Fibroblast of lung (primary cell): ENCODE results near the gene FOXA3. TPM values are rescaled to one million over a fixed set of nuclear protein-coding genes. Genes with fewer than 3 reads are reported as not detected.

Source experiments
- DNase-seq, 2 donors: peaks; one replicate each; pipeline versions ENCODE4 v3.0.0 to v3.0.0-alpha.2; 2010; ENCODE audit warnings: low read depth in 2 of 2
- H2AFZ ChIP-seq: 2 replicates; pipeline ENCODE4 v1.5.1; 2012; ENCODE audit warnings: low read length, control low read depth, inconsistent platforms
- H3K27ac ChIP-seq: 2 replicates; pipeline ENCODE4 v1.5.1; 2011; ENCODE audit warnings: low read length, control low read depth; ENCODE audit not compliant: insufficient read depth
- H3K27me3 ChIP-seq: 2 replicates; pipeline ENCODE4 v1.5.1; 2011; ENCODE audit warnings: mild to moderate bottlenecking, low read length; ENCODE audit not compliant: control insufficient read depth, insufficient read depth
- H3K36me3 ChIP-seq: 2 replicates; pipeline ENCODE4 v1.5.1; 2011; ENCODE audit warnings: low read length; ENCODE audit not compliant: control insufficient read depth, insufficient read depth
- H3K4me1 ChIP-seq: 2 replicates; pipeline ENCODE4 v1.5.1; 2011; ENCODE audit warnings: low read length; ENCODE audit not compliant: control insufficient read depth, insufficient read depth; ENCODE audit errors: extremely low read depth
- H3K4me2 ChIP-seq: 2 replicates; pipeline ENCODE4 v1.5.1; 2011; ENCODE audit warnings: low read length, control low read depth; ENCODE audit not compliant: insufficient read depth; ENCODE audit errors: extremely low read depth
- H3K4me3 ChIP-seq, 4 experiments: fragments of 200-600 bp in 1 of 4; sonication (generic) in 1 of 4; replicated peaks in 1 of 4; 2 replicates each; pipeline ENCODE4 v1.5.1; 2011 to 2016; ENCODE audit warnings: low read length in 4 of 4, low read depth in 3 of 4, mild to moderate bottlenecking in 3 of 4, control low read depth in 2 of 4, inconsistent platforms in 1 of 4, mixed read lengths in 1 of 4; ENCODE audit not compliant: insufficient read depth in 1 of 4; ENCODE audit errors: control extremely low read depth in 1 of 4
- H3K79me2 ChIP-seq: 2 replicates; pipeline ENCODE4 v1.5.1; 2012; ENCODE audit warnings: mild to moderate bottlenecking, low read length, inconsistent platforms; ENCODE audit not compliant: control insufficient read depth, insufficient read depth
- H3K9ac ChIP-seq: 2 replicates; pipeline ENCODE4 v1.5.1; 2011; ENCODE audit warnings: mild to moderate bottlenecking, low read length, control low read depth; ENCODE audit not compliant: insufficient read depth
- H3K9me3 ChIP-seq: 2 replicates; pipeline ENCODE4 v1.5.1; 2012; ENCODE audit warnings: low read depth, low read length; ENCODE audit not compliant: control insufficient read depth, insufficient read depth
- H4K20me1 ChIP-seq: 2 replicates; pipeline ENCODE4 v1.5.1; 2011; ENCODE audit warnings: low read length; ENCODE audit not compliant: control insufficient read depth, insufficient read depth; ENCODE audit errors: extremely low read depth
- EZH2 ChIP-seq: IDR thresholded peaks from 2 replicates; pipeline ENCODE4 v1.5.1; 2012; ENCODE audit warnings: low read length, control low read depth, mild to moderate bottlenecking; ENCODE audit errors: missing control alignments
- polyA plus RNA-seq, 2 donors: library from polyadenylated mRNA; depleted of rRNA in 1 of 2; stranded (reverse) in 1 of 2; unstranded in 1 of 2; fragments of >200 nt; gene quantifications; 2 replicates each; pipeline ENCODE4 v1.2.1, GENCODE V29; 2011 to 2012; ENCODE audit warnings: missing spikeins in 1 of 2
- total RNA-seq: library from RNA; depleted of rRNA; stranded (reverse); fragments of >200 nt; gene quantifications from 2 replicates; pipeline ENCODE4 v1.2.1, GENCODE V29; 2014
- TF ChIP-seq, protein P1 (sequence below), 2 donors: IDR thresholded peaks in 1 of 2; conservative IDR thresholded peaks in 1 of 2; 1 replicate in 1 of 2; 2 replicates in 1 of 2; pipeline ENCODE4 v1.5.1; 2011 to 2012; ENCODE audit warnings: low read length in 2 of 2, control low read depth in 1 of 2, inconsistent platforms in 1 of 2, low read depth in 1 of 2, mild to moderate bottlenecking in 1 of 2

The FOXA3 gene
- total and polyA plus RNA-seq, 2 donors (not counting 1 experiment from before 2014, with no cell fraction given): not detected

DNA sequence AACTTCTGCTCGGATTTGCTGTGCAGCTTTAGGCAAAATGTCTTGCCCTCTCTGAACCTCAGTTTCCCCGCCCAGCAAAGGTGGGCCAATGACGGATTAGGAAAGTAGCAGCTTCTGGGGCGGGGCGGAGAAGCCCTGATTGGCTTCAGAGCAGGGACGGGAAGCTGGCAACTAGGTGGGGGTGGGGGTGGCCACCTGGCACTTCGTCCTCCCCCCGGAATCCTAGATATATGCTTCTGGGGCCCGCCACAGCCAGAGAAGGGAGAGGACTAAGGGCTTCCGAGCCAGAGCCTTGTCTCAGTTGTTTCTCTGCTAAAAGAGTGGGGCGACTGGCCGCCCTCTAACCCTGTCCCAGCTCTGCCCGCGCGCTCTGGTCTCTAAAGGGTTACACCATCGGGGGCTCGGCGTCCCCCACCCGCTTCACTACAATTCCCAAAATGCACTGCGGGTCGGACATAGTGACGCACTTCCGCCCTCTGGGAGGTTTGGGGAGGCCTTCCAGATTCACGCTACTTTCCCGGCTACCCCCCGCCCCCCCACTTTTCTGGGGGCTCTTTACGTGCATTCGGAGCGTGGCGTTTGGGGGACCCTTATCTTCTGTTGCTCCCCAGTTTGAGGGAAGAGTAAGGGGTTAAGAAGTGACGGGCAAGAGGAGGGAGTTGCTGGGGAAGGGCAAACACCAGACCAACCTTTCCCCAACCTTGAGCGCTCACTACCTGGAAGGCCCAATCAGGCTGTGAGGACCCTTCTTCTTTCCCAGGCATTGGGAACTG is 22.5 kb downstream of the FOXA3 start:
- Histone ChIP-seq H3K27ac (peak overlapping the region; percentile 92), H2AFZ (peak overlapping the region; percentile 67), H3K4me1 (peaks cover 5% of the 10 kb centered on the region), H3K4me3 (peak overlapping the region; percentile 38 to 85 (median 58)), H3K4me2 (peak overlapping the region; percentile 95), H4K20me1 (no peaks in the 10 kb centered on the region), H3K9ac (peak overlapping the region; percentile 47), H3K9me3 (no peaks in the 10 kb centered on the region), H3K27me3 (no peaks in the 10 kb centered on the region), H3K36me3 (peaks cover 8% of the 10 kb centered on the region), H3K79me2 (peaks cover 10% of the 10 kb centered on the region)
- TF ChIP-seq, protein P1, sequence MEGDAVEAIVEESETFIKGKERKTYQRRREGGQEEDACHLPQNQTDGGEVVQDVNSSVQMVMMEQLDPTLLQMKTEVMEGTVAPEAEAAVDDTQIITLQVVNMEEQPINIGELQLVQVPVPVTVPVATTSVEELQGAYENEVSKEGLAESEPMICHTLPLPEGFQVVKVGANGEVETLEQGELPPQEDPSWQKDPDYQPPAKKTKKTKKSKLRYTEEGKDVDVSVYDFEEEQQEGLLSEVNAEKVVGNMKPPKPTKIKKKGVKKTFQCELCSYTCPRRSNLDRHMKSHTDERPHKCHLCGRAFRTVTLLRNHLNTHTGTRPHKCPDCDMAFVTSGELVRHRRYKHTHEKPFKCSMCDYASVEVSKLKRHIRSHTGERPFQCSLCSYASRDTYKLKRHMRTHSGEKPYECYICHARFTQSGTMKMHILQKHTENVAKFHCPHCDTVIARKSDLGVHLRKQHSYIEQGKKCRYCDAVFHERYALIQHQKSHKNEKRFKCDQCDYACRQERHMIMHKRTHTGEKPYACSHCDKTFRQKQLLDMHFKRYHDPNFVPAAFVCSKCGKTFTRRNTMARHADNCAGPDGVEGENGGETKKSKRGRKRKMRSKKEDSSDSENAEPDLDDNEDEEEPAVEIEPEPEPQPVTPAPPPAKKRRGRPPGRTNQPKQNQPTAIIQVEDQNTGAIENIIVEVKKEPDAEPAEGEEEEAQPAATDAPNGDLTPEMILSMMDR (conservative IDR thresholded peaks at IDR 0.05 in 1 of 2, IDR thresholded peaks at IDR 0.05 in 1 of 2; ENCODE audit: low read depth in 1 of 2, low read length in 2 of 2): no peak
- TF ChIP-seq EZH2: no peak
- DNase-seq: peak; percentile 90 to 94

DNA sequence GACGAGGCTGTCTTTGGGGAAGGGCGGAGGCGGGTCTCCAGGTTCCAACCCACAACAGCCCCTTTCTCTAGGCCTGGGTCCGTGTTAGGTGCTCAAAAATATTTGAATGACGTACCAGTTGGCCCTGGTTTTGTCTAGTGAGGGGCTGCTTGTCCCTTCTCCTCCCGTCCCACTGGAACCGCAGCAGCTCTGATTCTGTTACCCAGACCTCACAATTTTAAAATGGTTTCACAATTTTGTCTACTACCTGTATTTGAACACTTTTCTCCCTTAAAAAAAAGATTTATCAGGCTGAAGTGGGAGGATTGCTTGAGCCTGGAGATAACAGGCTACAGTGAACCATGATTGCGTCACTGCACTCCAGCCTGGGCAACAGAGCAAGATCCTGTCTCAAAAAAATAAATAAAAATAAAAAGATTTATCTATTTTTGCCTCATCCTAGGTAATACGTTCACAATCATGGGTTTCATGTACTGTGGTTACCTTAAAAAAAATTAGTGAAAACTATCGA is 23.1 kb downstream of the FOXA3 start:
- H3K9me3 ChIP-seq: no peaks in the 10 kb centered on the region
- peak in 1 of 2 donors; percentile 23 for DNase-seq
- TF ChIP-seq EZH2: no peak
- TF ChIP-seq, protein P1 (conservative IDR thresholded peaks at IDR 0.05 in 1 of 2, IDR thresholded peaks at IDR 0.05 in 1 of 2; ENCODE audit: low read depth in 1 of 2, low read length in 2 of 2): no peak
- H2AFZ ChIP-seq: peak overlapping the region; percentile 67
- H3K9ac ChIP-seq: peak overlapping the region; percentile 47
- H3K27ac ChIP-seq: peak overlapping the region; percentile 92
- peaks cover 8% of the 10 kb centered on the region for H3K36me3 ChIP-seq
- H3K79me2 ChIP-seq: peaks cover 10% of the 10 kb centered on the region
- H3K4me3 ChIP-seq: peak overlapping the region; percentile 38 to 85 (median 58)
- peak overlapping the region; percentile 95 for H3K4me2 ChIP-seq
- H4K20me1 ChIP-seq: no peaks in the 10 kb centered on the region
- peaks cover 5% of the 10 kb centered on the region for H3K4me1 ChIP-seq
- H3K27me3 ChIP-seq: no peaks in the 10 kb centered on the region

DNA sequence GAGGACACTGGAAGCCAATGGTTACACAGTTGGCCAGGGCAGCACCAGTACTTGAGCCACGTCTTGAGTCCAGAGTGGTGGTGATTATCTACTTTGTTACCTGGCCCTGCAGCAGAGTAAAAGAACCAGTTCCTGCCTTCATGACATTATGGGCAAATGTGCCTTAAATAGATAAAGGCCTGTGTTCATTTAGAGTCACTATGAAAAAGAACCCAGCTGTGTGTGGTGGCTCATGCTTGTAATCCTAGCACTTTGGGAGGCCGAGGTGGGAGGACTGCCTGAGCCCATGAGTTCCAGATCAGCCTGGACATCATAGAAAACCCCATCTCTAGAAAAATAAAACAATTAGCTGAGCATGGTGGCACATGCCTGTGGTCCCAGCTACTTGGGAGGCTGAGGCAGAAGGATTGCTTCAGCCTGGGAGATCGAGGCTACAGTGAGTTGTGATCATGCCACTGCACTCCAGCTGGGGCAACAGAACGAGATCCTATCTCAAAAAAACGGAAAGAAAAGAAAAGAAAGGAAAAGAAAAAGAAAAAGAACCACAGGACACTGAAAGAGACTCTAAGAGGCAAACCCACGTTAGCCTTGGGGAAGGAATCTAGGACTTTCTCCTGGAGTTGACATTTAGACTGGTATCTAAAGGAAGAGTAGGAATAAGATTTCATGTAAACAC is 25.2 kb downstream of the FOXA3 start:
- Histone ChIP-seq H3K79me2 (peaks cover 7% of the 10 kb centered on the region), H3K4me3 (no peak overlapping the region), H3K4me1 (peaks cover 2% of the 10 kb centered on the region), H4K20me1 (no peaks in the 10 kb centered on the region), H3K27ac (no peak overlapping the region), H3K9me3 (no peaks in the 10 kb centered on the region), H3K36me3 (peaks cover 2% of the 10 kb centered on the region), H3K27me3 (no peaks in the 10 kb centered on the region), H3K4me2 (no peak overlapping the region), H3K9ac (no peak overlapping the region), H2AFZ (no peak overlapping the region)
- no peak for TF ChIP-seq EZH2
- TF ChIP-seq, protein P1 (conservative IDR thresholded peaks at IDR 0.05 in 1 of 2, IDR thresholded peaks at IDR 0.05 in 1 of 2; ENCODE audit: low read depth in 1 of 2, low read length in 2 of 2): no peak
- DNase-seq: no peak
